COR-L47 (cell line): ENCODE measurements around the gene DHRS12.

Source experiments
- DNase-seq: peaks from one replicate; lab custom pipeline; 2025; lab: John Stamatoyannopoulos, UW

The DHRS12 gene

DNA sequence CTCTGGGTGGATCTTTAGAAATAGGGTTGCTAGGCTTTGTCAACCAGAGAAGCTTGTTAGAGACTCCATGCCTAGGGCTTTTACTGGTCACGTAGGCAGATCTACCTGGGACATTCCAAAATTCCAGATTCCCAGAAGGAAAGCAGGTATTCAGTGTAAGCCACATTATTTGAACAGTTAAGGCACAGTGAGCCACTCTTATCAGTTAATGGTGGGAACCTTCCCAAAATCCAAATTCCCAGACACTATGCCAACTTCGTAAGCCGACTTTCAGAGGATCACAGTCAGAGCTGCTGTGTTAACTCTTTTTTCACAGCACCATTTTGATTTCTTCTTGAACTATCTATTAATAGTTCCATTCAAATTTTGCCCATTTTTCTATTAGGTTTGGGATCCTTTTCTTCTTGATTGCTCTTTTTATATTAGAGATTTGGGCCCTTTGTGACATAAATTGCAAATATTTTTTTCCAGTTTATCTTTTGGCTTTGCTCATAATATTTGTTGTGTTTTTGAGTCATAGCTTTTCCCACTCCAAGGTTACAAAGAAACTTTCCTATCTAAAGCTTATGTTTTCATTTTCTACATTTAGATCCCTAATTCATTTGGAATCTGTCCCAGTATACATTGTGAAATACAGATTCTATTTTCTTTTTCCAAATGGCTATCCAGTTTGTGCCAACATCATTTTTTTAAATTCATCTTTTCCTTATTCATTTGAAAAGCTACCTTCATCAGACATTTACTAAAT lies 77.3 kb downstream of the DHRS12 start:
- DNase-seq: no peak

DNA sequence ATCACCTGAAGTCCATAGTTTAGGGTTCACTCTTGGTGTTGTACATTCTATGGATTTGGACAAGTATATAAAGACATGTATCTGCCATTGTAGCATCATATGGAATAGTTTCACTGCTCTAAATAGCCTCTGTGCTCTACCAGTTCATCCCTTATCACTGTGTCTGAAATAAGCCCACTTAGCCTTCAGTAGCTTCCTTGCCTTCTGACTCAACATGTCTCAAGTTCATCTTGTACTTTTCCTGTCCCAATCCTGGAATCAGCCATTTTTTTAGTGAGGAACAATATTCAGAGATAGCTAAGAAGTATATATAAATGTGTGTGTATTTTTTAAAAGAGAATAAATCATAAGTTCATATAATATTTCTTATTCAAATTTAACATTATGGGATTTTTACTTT lies 79.2 kb downstream of the DHRS12 start:
- no peak for DNase-seq

DNA sequence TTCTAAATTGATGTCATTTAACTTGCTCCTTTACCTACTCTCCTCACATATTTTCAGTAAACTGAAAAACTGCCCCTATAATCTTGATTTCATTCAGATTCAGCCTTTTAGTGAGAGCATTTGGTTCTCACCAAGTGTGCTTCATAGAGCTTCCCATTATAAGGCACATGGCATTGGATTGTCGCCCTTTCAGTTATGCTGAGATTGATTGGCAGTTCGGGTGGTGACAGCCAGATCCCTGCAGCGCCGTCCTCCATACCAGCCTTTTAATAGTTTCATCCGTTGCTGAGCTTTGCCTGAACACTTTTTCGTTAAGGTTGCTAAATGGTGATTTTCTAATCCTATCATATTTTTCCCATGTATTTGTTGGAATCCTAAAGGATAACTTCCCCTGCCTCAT lies 80.4 kb downstream of the DHRS12 start:
- DNase-seq: no peak

DNA sequence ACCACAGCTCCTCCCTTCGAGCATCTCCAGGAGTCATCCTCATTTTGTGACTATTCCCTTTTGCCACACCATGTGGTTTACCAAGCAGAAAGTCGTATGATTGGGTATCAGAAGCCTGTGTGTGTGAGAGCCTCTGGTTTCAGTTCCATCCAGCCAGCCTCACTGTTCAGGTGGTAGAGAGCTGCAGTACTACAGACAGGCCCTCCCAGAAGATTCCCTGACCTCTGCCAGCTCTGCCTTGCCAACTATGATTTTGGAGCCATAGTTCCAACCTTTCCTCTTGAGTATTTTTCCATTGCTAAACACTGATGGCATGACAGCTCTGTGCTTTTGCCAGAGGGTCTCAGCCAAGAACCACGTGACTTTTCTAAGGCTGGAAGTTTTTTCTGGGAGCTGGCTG lies 82.5 kb downstream of the DHRS12 start:
- no peak for DNase-seq

DNA sequence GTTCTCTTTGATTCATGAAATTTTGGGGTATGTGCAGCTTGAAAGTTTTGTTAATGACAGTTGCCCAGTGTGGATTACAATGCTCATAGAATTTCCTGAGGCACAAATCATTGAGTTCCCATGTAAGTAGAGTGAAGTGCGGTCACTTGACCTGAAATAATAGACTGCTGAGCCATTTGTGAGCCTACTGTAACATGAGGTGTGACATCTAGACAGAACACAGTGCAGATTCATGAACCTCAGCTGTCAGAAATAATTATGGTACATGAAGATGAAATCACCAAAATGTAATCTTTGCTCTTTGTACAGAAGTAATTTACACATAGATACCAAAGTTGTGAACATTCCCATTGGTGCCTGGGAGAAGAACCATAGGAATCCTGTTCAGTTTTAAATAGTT lies 84.6 kb downstream of the DHRS12 start:
- DNase-seq: no peak
